Measurements from ENCODE around the gene FFAR1.

The FFAR1 gene

GRCh38 chr19:35337097-35337983, 10.4 kb upstream of the FFAR1 start:
- TF ChIP-seq CTCF (IDR thresholded peaks at IDR 0.05): no peak

- no peak for TF ChIP-seq CTCF (IDR thresholded peaks at IDR 0.05)
Measured at GRCh38 chr19:35337984-35338296, 9.8 kb upstream of the FFAR1 start.

- TF ChIP-seq CTCF (IDR thresholded peaks at IDR 0.05): no peak
Measured at GRCh38 chr19:35340431-35340830, 7.3 kb upstream of the FFAR1 start.

- no peak for TF ChIP-seq CTCF (IDR thresholded peaks at IDR 0.05)
Measured at GRCh38 chr19:35341006-35341405, 6.7 kb upstream of the FFAR1 start.

GRCh38 chr19:35341565-35342225, 6.0 kb upstream of the FFAR1 start:
- TF ChIP-seq CTCF (IDR thresholded peaks at IDR 0.05): no peak

GRCh38 chr19:35342430-35342829, 5.3 kb upstream of the FFAR1 start:
- no peak for TF ChIP-seq CTCF (IDR thresholded peaks at IDR 0.05)

GRCh38 chr19:35344511-35345031, 3.1 kb upstream of the FFAR1 start:
- TF ChIP-seq CTCF (IDR thresholded peaks at IDR 0.05): no peak
